ENCODE data around the gene TPGS2. TPM values are rescaled to one million over a fixed set of nuclear protein-coding genes. Genes with fewer than 3 reads are reported as not detected.

The TPGS2 gene
- total and polyA plus RNA-seq, 2 donors from 2014 or later = 63.0 to 75.0 TPM

- TF ChIP-seq CTCF (IDR thresholded peaks at IDR 0.05; ENCODE audit: borderline replicate concordance, extremely low read depth, insufficient read depth) = no peak
- Histone ChIP-seq H3K4me1 (ENCODE audit: control insufficient read depth in 2 of 3, insufficient read depth in 2 of 3, low read depth in 1 of 3, low read length in 3 of 3) (peaks cover 0 to 11% (median 6%) of the 10 kb centered on the region in 3 donors), H3K9ac (ENCODE audit: low read length in 3 of 3) (no peak overlapping the region), H3K27ac (ENCODE audit: low read depth in 2 of 2, low read length in 2 of 2) (no peak overlapping the region), H3K27me3 (ENCODE audit: control insufficient read depth, insufficient read depth, low read length) (no peaks in the 10 kb centered on the region), H3K9me3 (ENCODE audit: control insufficient read depth in 2 of 3, insufficient read depth in 1 of 3, low read length in 3 of 3) (no peaks in the 10 kb centered on the region), H3K4me3 (ENCODE audit: low read length in 3 of 3) (no peak overlapping the region), H3K36me3 (ENCODE audit: control insufficient read depth in 2 of 3, insufficient read depth in 3 of 3, low read length in 3 of 3) (peaks cover 0 to 12% (median 3%) of the 10 kb centered on the region in 3 donors)
- DNase-seq (no peak), FAIRE-seq (no peak)
- intact Hi-C loops (cut with DNase I) = no loop called here
These were observed 70.2 kb downstream of the TPGS2 start for GRCh38 chr18:36758623-36759022.

- no peak for FAIRE-seq
- Histone ChIP-seq H3K4me3 (ENCODE audit: low read length in 3 of 3) (no peak overlapping the region), H3K36me3 (ENCODE audit: control insufficient read depth in 2 of 3, insufficient read depth in 3 of 3, low read length in 3 of 3) (peaks cover 0 to 12% (median 3%) of the 10 kb centered on the region in 3 donors), H3K9ac (ENCODE audit: low read length in 3 of 3) (no peak overlapping the region), H3K9me3 (ENCODE audit: control insufficient read depth in 2 of 3, insufficient read depth in 1 of 3, low read length in 3 of 3) (no peaks in the 10 kb centered on the region), H3K27me3 (ENCODE audit: control insufficient read depth, insufficient read depth, low read length) (no peaks in the 10 kb centered on the region), H3K4me1 (ENCODE audit: control insufficient read depth in 2 of 3, insufficient read depth in 2 of 3, low read depth in 1 of 3, low read length in 3 of 3) (peaks cover 0 to 11% (median 6%) of the 10 kb centered on the region in 3 donors), H3K27ac (ENCODE audit: low read depth in 2 of 2, low read length in 2 of 2) (no peak overlapping the region)
- intact Hi-C loops (cut with DNase I) = no loop called here
- no peak for TF ChIP-seq CTCF (IDR thresholded peaks at IDR 0.05; ENCODE audit: borderline replicate concordance, extremely low read depth, insufficient read depth)
- no peak for DNase-seq
These were observed 70.8 kb downstream of the TPGS2 start for GRCh38 chr18:36757991-36758390.

- FAIRE-seq = peak; percentile 88
- DNase-seq = peak in 2 of 5 donors; percentile 66 to 83
- intact Hi-C loops (cut with DNase I) = no loop called here
These were observed 71.7 kb downstream of the TPGS2 start for GRCh38 chr18:36757081-36757480.

More at GRCh38 chr18:36757081-36757480, 71.7 kb downstream of the TPGS2 start:
- Histone ChIP-seq H3K27ac (ENCODE audit: low read depth in 2 of 2, low read length in 2 of 2) (no peak overlapping the region), H3K27me3 (ENCODE audit: control insufficient read depth, insufficient read depth, low read length) (no peaks in the 10 kb centered on the region), H3K4me3 (ENCODE audit: low read length in 3 of 3) (no peak overlapping the region), H3K4me1 (ENCODE audit: control insufficient read depth in 2 of 3, insufficient read depth in 2 of 3, low read depth in 1 of 3, low read length in 3 of 3) (peaks cover 0 to 11% (median 6%) of the 10 kb centered on the region in 3 donors), H3K9ac (ENCODE audit: low read length in 3 of 3) (no peak overlapping the region), H3K9me3 (ENCODE audit: control insufficient read depth in 2 of 3, insufficient read depth in 1 of 3, low read length in 3 of 3) (no peaks in the 10 kb centered on the region), H3K36me3 (ENCODE audit: control insufficient read depth in 2 of 3, insufficient read depth in 3 of 3, low read length in 3 of 3) (peaks cover 0 to 12% (median 3%) of the 10 kb centered on the region in 3 donors)
- peak; percentile 57 for TF ChIP-seq CTCF (IDR thresholded peaks at IDR 0.05; ENCODE audit: borderline replicate concordance, extremely low read depth, insufficient read depth)
